HG03432 (cell line): ENCODE data around the gene RNF157.
A peak's percentile ranks its signal among the peaks of the same experiment; 100 is the strongest.
"Not testable (repeated sequence)": the region's sequence is repeated elsewhere in the genome, so short reads cannot be mapped to it uniquely, and the experiment has no call there.

Experiments used
- ATAC-seq: cut with Tn5 transposase; IDR thresholded peaks from one replicate; pipeline ENCODE4 v1.9.1; 2021; ENCODE audit warnings: mild to moderate bottlenecking, moderate library complexity; ENCODE audit not compliant: unreplicated experiment

The RNF157 gene

GRCh38 chr17:76270770-76271668 lies 30.7 kb upstream of the RNF157 start:
- no peak for ATAC-seq

DNA sequence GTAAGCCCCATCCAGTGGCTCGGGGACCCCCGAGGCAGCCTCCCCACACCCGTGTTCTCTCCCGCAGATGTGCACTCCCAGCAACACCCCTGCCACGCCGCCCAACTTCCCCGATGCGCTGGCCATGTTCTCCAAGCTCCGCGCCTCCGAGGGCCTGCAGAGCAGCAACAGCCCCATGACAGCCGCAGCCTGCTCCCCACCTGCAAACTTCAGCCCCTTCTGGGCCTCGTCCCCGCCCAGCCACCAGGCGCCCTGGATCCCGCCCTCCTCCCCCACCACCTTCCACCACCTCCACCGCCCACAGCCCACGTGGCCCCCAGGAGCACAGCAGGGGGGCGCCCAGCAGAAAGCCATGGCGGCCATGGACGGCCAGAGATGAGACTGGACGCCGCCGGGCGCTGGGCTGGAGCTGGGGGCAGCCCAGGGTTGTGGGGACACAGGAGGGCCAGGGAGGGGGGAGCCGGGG lies 29.9 kb upstream of the RNF157 start:
- no peak for ATAC-seq

GRCh38 chr17:76268991-76269981 lies 29.0 kb upstream of the RNF157 start:
- ATAC-seq: no peak

GRCh38 chr17:76268015-76268749 lies 27.9 kb upstream of the RNF157 start:
- no peak for ATAC-seq

DNA sequence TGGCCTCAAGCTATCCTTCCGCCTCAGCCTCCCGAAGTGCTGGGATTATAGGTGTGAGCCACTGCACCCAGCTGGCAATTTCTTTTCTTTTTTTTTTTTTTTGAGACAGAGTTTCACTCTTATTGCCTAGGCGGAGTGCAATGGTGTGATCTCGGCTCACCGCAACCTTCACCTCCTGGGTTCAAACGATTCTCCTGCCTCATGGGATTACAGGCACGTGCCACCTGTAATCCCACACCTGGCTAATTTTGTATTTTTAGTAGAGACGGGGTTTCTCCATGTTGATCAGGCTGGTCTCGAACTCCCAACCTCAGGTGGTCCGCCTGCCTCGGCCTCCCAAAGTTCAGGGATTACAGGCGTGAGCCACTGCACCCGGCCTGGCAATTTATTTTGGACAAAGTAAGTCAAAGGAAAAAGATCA lies 27.3 kb upstream of the RNF157 start:
- ATAC-seq: not testable (repeated sequence)

GRCh38 chr17:76267051-76267576 lies 26.8 kb upstream of the RNF157 start:
- ATAC-seq: no peak

DNA sequence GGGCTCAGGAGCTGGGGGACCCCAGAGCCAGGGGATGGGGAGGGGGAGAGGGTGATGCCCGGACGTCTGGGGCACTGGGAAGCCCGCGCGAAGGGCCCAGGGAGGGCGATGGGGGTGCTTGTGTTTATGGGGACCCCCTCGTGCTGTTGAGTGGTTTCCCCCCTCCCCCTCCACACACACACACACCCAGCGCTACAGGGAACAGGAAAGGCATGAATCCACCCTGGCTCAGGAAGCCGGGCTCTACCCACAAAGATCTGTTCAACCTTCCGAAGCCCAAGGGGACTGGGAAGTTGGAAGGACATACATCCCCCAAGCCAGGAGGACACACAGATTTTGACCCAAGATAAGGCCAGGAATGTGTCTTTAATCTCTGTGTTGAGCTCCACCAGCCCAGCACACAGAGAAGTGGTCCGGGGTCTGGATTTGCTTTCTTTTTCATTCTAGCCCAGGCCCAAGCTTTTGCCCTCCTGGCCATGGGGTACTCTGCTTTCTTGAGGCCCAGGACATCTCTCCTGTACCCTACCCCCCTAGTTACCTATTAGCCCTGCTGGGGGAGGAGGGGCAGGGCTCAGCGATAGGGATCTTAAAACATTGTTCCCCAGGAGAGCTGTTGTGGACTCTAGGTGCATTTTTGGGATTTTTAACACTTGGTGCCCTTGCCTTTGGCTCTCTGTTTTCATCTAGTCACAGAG lies 26.1 kb upstream of the RNF157 start:
- no peak for ATAC-seq

DNA sequence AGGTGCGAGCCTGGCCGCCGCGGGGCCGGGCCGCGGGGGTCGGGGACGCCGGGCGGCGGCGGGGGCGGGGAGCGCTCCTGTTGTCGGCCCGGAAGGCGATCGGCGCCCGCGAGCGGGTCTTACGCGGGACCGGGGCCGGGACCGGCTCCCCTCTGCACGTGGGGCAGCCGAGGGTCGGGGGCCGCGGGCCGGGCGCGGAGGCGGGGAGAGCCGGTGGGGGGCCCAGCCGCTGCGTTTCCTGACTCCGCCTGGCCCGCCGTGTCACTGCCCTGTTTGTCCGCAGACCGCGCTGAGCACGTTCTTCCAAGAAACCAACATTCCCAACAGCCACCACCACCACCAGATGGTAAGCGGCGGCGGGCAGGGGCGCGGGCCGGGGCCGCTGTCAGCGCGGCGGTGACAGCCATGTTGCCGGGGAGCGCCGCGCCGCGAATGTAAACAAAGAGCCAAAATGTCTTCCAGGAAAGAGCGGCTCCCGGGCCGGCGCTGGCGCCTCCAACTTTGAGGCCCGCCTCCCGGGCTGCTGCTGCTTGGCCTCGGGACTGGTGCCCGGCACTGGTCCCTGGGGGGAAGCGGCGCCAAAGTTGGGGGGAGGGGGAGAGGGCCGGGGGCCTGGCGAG lies 25.4 kb upstream of the RNF157 start:
- no peak for ATAC-seq

- ATAC-seq: peak; percentile 76
Measured at GRCh38 chr17:76264755-76265623, 24.7 kb upstream of the RNF157 start, which contains the start of gene UBALD2. TSS of gene UBALD2 (plus strand) at chr17:76265348. CDS start at chr17:76265506, 158 bp downstream.

- ATAC-seq: no peak
Measured at GRCh38 chr17:76264425-76264754, 24.1 kb upstream of the RNF157 start.

DNA sequence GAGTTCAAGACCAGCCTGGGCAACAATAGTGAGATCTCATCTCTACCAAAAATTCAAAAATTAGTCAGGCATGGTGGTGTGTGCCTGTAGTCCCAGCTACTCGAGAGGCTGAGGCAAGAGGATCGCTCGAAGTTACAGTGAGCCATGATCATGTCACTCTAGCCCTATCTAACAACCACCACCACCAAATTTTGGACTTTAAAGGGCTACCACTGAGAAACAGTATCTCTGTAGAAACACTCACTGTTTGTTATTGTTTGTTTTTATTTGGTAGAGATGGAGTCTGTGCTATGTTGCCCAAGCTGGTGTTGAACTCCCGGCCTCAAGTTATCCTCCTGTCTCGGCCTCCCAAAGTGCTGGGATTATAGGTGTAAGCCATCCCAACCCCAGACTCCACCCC lies 23.6 kb upstream of the RNF157 start:
- no peak for ATAC-seq

GRCh38 chr17:76262732-76263344 lies 22.5 kb upstream of the RNF157 start:
- ATAC-seq: no peak

DNA sequence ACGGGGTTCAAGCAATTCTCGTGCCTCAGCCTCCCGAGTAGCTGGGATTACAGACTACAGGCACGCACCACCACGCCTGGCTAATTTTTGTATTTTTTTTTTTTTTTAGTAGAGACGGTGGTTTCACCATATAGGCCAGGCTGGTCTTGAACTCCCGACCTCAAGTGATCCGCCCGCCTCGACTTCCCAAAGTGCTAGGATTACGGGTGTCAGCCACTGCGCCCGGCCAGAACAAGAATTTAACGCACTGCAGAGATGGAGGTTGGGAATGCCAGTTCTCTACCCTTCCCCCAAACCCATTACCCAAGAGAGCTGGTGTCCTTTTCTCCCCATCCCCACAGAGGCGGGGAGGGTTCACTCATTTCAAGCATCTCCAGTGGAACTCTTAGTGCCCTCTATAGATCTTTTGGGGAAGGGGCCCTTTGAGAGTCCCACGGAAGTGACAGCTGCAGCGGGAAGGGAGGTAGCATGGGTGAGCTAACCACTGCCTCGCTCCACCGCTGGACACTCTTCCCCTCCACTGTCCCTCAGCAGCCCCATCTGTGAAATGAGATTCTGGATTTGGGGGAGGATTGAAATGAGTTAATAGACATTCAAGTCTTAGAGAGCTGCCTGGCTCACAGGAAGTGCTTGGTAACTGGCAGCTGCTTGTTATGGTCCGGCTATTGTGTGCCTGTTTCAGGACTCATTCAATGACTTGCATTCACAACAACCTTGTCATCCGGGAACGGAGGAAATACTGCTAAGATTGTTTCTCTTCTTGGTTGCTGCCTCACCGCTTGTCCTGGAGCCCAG lies 21.3 kb upstream of the RNF157 start:
- ATAC-seq: no peak

- ATAC-seq: no peak
Measured at GRCh38 chr17:76260669-76261068, 20.4 kb upstream of the RNF157 start.

DNA sequence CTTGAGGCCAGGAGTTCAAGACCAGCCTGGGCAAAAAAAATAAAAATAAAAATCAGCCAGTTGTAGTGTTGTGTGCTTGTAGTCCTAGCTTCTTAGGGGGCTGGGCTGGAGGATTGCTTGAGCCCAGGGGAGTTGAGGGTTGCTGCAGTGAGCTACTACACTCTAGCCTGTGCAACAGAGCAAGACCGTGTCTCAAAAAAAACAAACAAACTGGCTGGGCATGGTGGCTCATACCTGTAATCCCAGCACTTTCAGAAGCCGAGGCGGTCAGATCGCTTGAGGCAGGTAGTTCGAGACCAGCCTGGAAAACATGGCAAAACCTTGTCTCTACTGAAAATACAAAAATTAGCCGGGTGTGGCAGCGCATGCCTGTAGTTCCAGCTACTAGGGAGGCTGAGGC lies 19.9 kb upstream of the RNF157 start:
- no peak for ATAC-seq

DNA sequence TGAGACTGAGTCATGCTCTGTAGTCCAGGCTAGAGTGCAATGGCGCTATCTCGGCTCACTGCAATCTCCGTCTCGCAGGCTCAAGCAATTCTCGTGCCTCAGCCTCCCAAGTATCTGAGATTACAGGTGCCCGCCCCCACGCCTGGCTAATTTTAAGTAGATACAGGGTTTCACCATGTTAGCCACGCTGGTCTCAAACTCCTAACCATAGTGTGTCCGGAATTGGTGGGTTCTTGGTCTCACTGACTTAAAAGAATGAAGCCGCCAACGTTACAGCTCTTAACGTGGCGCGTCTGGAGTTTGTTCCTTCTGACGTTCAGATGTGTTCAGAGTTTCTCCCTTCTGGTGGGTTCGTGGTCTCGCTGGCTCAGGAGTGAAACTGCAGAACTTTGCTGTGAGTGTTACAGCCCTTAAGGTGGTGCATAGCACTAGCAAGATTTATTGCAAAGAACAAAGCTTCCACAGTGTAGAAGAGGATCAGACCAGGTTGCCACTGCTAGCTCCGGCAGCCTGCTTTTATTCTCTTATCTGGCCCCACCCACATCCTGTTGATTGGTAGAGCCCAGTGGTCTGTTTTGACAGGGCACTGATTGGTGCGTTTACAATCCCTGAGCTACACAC lies 16.2 kb upstream of the RNF157 start:
- ATAC-seq: not testable (repeated sequence)
